HG02763 (cell line): ENCODE data around the gene ATG10.
"Not testable (repeated sequence)": the region's sequence is repeated elsewhere in the genome, so short reads cannot be mapped to it uniquely, and the experiment has no call there.

Source experiments
- ATAC-seq: cut with Tn5 transposase; IDR thresholded peaks from one replicate; pipeline ENCODE4 v1.9.1; 2021; ENCODE audit warnings: mild to moderate bottlenecking, moderate library complexity; ENCODE audit not compliant: unreplicated experiment

The ATG10 gene

GRCh38 chr5:82218374-82219156 is 246.7 kb downstream of the ATG10 start:
- no peak for ATAC-seq

GRCh38 chr5:82221020-82221419 is 249.2 kb downstream of the ATG10 start:
- ATAC-seq: no peak

- ATAC-seq: no peak
Observed at GRCh38 chr5:82222597-82223574, 251.1 kb downstream of the ATG10 start.

GRCh38 chr5:82225525-82226172 is 253.8 kb downstream of the ATG10 start:
- peak; percentile 87 for ATAC-seq

- no peak for ATAC-seq
Observed at GRCh38 chr5:82234885-82235284, 263.1 kb downstream of the ATG10 start.

- no peak for ATAC-seq
Observed at GRCh38 chr5:82244151-82244550, 272.3 kb downstream of the ATG10 start.

- no peak for ATAC-seq
Observed at GRCh38 chr5:82244854-82245635, 273.2 kb downstream of the ATG10 start.

- ATAC-seq: no peak
Observed at GRCh38 chr5:82246960-82247574, 275.2 kb downstream of the ATG10 start.

GRCh38 chr5:82252744-82253143 is 280.9 kb downstream of the ATG10 start:
- no peak for ATAC-seq

- no peak for ATAC-seq
Observed at GRCh38 chr5:82255844-82256243, 284.0 kb downstream of the ATG10 start.

GRCh38 chr5:82257247-82257646 is 285.4 kb downstream of the ATG10 start:
- ATAC-seq: no peak

GRCh38 chr5:82257729-82258128 is 285.9 kb downstream of the ATG10 start:
- ATAC-seq: no peak

- no peak for ATAC-seq
Observed at GRCh38 chr5:82259172-82259800, 287.5 kb downstream of the ATG10 start.

- no peak for ATAC-seq
Observed at GRCh38 chr5:82265047-82265446, 293.2 kb downstream of the ATG10 start.

- ATAC-seq: not testable (repeated sequence)
Observed at GRCh38 chr5:82267297-82267933, 295.6 kb downstream of the ATG10 start.

- not testable (repeated sequence) for ATAC-seq
Observed at GRCh38 chr5:82269363-82269762, 297.5 kb downstream of the ATG10 start.

- not testable (repeated sequence) for ATAC-seq
Observed at GRCh38 chr5:82272571-82273356, 300.9 kb downstream of the ATG10 start.

GRCh38 chr5:82273426-82273825 is 301.6 kb downstream of the ATG10 start:
- not testable (repeated sequence) for ATAC-seq
